ENCODE results near the gene COL4A1. TPM values are rescaled to one million over a fixed set of nuclear protein-coding genes. Genes with fewer than 3 reads are reported as not detected.

COL4A1 gene
- total and polyA plus RNA-seq, 8 donors, result 418 to 1,057 (median 547) TPM

DNA sequence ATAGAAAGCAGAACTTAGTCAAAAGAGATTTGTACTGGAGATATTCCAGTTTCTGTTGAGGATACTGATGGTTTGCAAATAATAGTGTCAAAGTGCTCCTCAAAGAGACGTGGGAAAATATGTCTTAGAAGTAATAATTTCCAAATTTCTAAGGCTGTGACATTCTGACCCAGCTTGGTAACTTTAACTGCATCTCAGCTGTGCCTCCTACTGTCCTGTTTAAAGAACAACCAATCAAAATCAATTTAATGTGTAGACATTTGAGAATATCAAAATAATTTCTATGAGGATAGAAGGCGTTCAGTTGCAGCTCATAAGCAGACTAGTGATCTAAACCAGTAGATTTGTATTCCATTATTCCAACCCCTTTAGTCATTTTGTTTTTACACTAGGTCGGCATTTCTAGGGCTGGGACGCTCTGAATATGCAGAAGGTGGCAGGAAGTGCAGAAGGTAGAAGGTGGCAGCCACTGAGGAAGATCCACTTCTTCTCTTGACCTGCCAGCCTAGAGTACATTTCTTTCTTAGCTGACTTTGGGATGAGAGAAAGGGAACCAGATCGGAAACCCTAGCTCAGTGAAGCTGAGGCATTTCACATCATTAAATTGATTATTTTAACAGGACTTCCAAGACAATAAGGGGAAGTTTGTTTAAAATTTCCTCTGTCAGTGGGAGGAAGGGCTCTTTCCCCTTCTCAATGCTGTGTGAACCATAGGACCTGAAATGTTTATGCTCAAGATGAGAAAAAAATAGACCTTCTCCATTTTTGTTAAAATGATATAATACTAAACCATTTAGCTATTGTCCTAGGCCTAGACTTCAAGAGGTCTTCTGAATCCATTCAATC lies 67.5 kb downstream of the COL4A1 start:
- no peak overlapping the region for H3K4me3 ChIP-seq
- TF ChIP-seq, protein P1, sequence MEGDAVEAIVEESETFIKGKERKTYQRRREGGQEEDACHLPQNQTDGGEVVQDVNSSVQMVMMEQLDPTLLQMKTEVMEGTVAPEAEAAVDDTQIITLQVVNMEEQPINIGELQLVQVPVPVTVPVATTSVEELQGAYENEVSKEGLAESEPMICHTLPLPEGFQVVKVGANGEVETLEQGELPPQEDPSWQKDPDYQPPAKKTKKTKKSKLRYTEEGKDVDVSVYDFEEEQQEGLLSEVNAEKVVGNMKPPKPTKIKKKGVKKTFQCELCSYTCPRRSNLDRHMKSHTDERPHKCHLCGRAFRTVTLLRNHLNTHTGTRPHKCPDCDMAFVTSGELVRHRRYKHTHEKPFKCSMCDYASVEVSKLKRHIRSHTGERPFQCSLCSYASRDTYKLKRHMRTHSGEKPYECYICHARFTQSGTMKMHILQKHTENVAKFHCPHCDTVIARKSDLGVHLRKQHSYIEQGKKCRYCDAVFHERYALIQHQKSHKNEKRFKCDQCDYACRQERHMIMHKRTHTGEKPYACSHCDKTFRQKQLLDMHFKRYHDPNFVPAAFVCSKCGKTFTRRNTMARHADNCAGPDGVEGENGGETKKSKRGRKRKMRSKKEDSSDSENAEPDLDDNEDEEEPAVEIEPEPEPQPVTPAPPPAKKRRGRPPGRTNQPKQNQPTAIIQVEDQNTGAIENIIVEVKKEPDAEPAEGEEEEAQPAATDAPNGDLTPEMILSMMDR (IDR thresholded peaks at IDR 0.05), result no peak
- H3K27me3 ChIP-seq, result peaks cover 0 to 7% of the 10 kb centered on the region in 2 donors
- ATAC-seq (no peak), DNase-seq (no peak)
- intact Hi-C loops (cut with DNase I), result loop anchor here (10.0 kb wide), 1 partner anchor 175 kb away; no protein-coding TSS in a partner anchor
- no peak overlapping the region for H3K27ac ChIP-seq
- peaks cover 16 to 23% of the 10 kb centered on the region in 2 donors for H3K4me1 ChIP-seq
- no peaks in the 10 kb centered on the region for H3K9me3 ChIP-seq
- H3K36me3 ChIP-seq, result peaks cover 0 to 5% of the 10 kb centered on the region in 2 donors

DNA sequence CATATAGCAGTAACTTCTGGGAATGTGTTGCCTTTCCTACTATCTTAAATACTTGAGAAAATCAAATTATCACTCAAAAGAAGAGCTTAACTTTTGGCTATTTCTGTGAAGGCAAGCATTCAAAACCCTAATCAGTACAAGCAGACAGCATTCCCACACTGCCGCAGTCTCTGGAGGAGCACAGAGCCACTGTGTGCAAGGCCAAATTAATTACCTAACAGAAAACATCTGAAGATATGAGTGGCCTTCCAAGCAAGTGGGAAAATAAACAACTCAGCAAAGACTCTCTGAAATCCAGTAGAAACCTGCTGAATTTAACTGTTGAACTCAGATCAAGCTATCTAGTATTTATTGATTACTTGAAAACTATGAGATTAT lies 68.2 kb downstream of the COL4A1 start:
- peak; percentile 45 for ATAC-seq
- TF ChIP-seq, protein P1 (IDR thresholded peaks at IDR 0.05), result no peak
- peaks cover 18 to 27% of the 10 kb centered on the region in 2 donors for H3K4me1 ChIP-seq
- no peak overlapping the region for H3K27ac ChIP-seq
- intact Hi-C loops (cut with DNase I), result loop anchor here (10.0 kb wide), 1 partner anchor 176 kb away; no protein-coding TSS in a partner anchor
- no peak for DNase-seq
- H3K27me3 ChIP-seq, result peaks cover 0 to 7% of the 10 kb centered on the region in 2 donors
- H3K9me3 ChIP-seq, result no peaks in the 10 kb centered on the region
- no peak overlapping the region for H3K4me3 ChIP-seq
- H3K36me3 ChIP-seq, result peaks cover 0 to 5% of the 10 kb centered on the region in 2 donors

DNA sequence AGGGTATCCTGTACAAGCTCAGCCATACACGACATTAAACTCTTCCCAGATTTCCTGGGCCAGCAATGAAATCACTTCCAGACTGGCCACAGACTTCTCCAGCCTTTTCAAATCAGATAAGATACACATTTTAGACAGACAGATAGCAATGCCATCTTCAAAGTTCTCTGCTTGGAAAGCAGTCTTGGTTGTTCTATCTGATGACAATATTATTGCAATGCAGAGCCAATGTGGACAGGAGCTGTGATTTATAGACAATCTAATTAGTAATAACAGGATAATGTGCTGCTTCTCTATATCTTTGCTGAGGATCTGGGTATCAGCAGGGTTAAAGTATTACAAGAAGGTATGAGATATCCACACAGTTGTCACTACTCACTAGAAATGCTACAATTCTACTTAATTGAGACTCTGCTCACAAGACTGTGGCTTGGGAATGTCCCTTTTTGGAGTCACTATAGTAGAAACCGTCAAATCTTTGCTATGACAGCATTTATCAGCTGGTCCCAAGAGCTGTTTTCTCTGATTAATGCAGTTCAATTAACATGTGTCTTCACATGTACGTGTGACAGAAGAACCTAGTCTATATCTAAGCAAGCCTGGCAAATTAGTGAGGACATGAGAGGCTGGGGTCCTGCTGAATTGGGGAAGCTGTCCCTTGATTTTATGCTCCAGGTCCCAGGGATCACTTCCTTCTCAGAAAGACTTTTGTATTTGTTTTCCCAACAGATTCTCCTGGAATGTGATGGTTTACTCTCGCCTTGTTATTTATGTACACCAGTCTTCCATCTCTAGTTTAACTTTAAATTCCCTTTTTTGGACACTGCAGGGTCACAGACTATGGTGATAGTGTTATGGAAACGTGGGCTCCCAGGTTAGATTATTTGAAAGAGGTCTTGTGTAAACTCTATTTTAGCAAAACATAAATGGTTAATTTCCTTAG lies 68.8 kb downstream of the COL4A1 start:
- TF ChIP-seq, protein P1 (IDR thresholded peaks at IDR 0.05), result no peak
- H3K9me3 ChIP-seq, result no peaks in the 10 kb centered on the region
- peaks cover 0 to 5% of the 10 kb centered on the region in 2 donors for H3K36me3 ChIP-seq
- peaks cover 0 to 7% of the 10 kb centered on the region in 2 donors for H3K27me3 ChIP-seq
- intact Hi-C loops (cut with DNase I), result loop anchor here (10.0 kb wide), 1 partner anchor 177 kb away; no protein-coding TSS in a partner anchor
- DNase-seq (no peak), ATAC-seq (no peak)
- peaks cover 21 to 30% of the 10 kb centered on the region in 2 donors for H3K4me1 ChIP-seq
- H3K4me3 ChIP-seq, result no peak overlapping the region
- peak overlapping the region; percentile 20 to 37 for H3K27ac ChIP-seq

DNA sequence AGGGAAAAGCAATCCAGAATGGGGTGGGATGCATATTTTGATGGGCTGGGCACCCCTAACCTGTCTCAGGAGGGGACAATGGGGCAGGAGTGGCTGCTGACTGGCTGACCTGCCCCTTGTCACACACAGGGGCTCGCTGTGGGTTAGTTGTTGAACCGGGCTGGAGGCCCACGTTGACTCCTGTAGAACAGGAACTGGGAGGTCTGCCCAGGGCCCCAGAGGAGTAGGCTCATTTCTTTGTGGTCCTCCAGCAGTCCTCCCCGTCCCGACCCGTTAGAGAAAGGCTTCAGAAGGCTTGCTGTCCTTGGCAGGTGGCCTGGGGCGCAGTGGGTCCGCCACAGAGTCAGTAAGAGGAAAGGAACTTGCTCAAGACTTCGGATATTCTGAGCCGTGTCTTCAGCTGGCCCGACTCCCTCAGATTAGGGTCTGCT lies 70.1 kb downstream of the COL4A1 start:
- no peak for DNase-seq
- no peak for ATAC-seq
- TF ChIP-seq, protein P1 (IDR thresholded peaks at IDR 0.05), result no peak
- H3K27ac ChIP-seq, result peak overlapping the region; percentile 7 to 37
- intact Hi-C loops (cut with DNase I), result loop anchor here (10.0 kb wide), 1 partner anchor 178 kb away; no protein-coding TSS in a partner anchor
- H3K36me3 ChIP-seq, result peaks cover 0 to 4% of the 10 kb centered on the region in 2 donors
- no peak overlapping the region for H3K4me3 ChIP-seq
- peaks cover 0 to 7% of the 10 kb centered on the region in 2 donors for H3K27me3 ChIP-seq
- H3K4me1 ChIP-seq, result peaks cover 26 to 38% of the 10 kb centered on the region in 2 donors
- no peaks in the 10 kb centered on the region for H3K9me3 ChIP-seq
